ENCODE measurements around the gene SLC25A45.

DNA sequence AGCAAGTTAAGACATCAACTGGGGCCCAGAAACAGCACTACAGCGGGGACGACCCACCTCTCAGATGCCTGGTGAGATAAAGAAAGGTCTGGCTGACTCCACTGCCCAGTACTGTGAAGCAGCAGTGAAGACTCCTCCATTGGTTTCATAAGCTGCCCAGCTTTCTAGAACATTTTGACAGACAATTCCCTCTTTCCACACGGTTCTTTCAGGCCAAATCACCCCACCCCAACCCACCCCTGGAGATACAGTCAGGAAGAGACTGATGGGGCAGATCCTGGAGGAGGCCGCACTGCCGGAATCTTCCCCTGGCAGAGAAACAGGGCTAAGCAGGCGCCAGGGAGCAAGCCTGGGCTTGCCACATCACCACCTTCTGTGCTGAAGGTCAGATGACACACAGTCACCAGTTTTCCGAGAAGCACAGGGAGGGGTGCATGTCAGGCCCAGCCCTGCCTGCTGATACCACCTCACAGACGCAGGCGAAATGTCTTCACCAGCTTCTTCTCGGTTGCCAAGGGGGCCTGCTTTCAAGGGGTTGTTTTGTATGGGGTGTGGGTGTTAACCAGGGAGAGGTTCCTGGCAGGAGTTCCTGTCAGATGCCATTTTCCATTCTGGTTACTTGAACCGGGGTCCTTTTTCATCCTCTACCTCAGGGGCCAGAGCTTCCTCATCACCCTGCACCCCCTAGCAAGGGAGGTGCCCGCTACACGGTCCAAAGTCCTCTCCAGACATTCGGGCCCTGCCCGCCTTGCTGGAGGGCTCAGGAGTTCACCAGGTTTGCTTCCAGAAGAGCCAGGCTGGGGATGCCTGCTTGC, 38.7 kb upstream of the SLC25A45 start:
- TF ChIP-seq, protein P1, sequence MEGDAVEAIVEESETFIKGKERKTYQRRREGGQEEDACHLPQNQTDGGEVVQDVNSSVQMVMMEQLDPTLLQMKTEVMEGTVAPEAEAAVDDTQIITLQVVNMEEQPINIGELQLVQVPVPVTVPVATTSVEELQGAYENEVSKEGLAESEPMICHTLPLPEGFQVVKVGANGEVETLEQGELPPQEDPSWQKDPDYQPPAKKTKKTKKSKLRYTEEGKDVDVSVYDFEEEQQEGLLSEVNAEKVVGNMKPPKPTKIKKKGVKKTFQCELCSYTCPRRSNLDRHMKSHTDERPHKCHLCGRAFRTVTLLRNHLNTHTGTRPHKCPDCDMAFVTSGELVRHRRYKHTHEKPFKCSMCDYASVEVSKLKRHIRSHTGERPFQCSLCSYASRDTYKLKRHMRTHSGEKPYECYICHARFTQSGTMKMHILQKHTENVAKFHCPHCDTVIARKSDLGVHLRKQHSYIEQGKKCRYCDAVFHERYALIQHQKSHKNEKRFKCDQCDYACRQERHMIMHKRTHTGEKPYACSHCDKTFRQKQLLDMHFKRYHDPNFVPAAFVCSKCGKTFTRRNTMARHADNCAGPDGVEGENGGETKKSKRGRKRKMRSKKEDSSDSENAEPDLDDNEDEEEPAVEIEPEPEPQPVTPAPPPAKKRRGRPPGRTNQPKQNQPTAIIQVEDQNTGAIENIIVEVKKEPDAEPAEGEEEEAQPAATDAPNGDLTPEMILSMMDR (IDR thresholded peaks at IDR 0.05; ENCODE audit: low read length) = no peak
- no peak for TF ChIP-seq EZH2 (optimal IDR thresholded peaks at IDR 0.05; ENCODE audit: low read depth, low read length)

All from MM.1S (cell line).